ENCODE data around the gene MCM9. TPM values are rescaled to one million over a fixed set of nuclear protein-coding genes. Genes with fewer than 3 reads are reported as not detected.

MCM9 gene
- total and polyA plus RNA-seq, 12 donors = 3.1 to 20.5 (median 14.5) TPM

DNA sequence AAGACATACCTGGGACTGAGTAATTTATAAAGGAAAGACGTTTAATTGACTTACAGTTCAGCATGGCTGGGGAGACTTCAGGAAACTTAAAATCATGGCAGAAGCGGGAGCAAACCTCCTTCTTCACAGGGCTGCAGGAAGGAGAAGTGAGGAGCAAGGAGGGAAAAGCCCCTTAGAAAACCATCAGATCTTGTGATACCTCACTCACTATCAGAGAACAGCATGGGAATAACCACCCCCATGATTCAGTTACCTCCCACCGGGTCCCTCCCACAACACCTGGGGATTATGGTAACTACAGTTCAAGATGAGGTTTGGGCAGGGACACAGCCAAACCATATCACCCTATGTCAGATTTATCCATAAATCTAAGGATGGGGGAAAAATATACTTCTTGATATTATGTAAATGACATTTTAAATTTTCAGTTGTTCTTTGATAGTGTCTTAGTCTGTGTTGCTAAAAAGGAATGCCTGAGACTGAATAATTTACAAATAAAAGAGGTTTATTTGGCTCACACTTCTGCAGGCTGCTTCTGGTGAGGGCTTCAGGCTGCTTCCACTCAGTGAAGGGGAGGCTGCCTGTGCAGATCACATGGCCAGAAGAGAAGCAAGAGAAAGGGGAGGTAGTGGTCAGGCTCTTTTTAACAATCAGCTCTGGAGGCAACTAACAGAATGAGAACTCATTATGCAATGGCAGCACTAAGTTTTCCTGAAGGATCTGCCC, 1.2 kb upstream of the MCM9 start:
- Histone ChIP-seq H3K27ac (peak overlapping the region in 2 of 5 donors; percentile 95), H3K4me1 (replicated peaks in 1 of 2) (peaks cover 5 to 22% of the 10 kb centered on the region in 2 donors), H3K9me3 (replicated peaks in 1 of 3) (no peaks in the 10 kb centered on the region), H3K27me3 (no peaks in the 10 kb centered on the region), H3K4me3 (no peak overlapping the region), H3K36me3 (replicated peaks in 1 of 2) (no peaks in the 10 kb centered on the region)
- intact Hi-C loops (cut with DNase I) = no loop called here
- DNase-seq = no peak
- WGBS, 4 donors = 67 to 83% (median 79%) methylated on average over 3 of the region's 3 CpGs
- TF ChIP-seq, protein P1, sequence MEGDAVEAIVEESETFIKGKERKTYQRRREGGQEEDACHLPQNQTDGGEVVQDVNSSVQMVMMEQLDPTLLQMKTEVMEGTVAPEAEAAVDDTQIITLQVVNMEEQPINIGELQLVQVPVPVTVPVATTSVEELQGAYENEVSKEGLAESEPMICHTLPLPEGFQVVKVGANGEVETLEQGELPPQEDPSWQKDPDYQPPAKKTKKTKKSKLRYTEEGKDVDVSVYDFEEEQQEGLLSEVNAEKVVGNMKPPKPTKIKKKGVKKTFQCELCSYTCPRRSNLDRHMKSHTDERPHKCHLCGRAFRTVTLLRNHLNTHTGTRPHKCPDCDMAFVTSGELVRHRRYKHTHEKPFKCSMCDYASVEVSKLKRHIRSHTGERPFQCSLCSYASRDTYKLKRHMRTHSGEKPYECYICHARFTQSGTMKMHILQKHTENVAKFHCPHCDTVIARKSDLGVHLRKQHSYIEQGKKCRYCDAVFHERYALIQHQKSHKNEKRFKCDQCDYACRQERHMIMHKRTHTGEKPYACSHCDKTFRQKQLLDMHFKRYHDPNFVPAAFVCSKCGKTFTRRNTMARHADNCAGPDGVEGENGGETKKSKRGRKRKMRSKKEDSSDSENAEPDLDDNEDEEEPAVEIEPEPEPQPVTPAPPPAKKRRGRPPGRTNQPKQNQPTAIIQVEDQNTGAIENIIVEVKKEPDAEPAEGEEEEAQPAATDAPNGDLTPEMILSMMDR (IDR thresholded peaks at IDR 0.05) = no peak
- TF ChIP-seq POLR2A (IDR thresholded peaks at IDR 0.05) = no peak

DNA sequence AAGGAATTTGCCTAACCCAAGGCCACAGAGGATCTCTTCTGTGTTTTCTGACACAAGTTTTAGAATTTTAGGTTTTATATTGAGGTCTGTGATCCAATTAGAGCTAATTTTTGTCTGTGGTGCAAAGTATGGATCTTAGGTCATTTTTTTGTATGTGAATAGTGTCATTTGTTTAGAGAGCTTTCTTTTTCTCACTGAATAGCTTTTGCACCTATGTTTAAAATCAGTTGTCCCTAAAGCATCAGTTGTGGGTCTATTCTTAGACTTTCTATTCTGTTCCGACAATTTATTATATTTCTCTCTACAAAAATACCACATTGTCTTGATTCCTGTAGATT, 341 bp upstream of the MCM9 start:
- H3K4me1 ChIP-seq (replicated peaks in 1 of 2) = peaks cover 5 to 22% of the 10 kb centered on the region in 2 donors
- no peak for TF ChIP-seq POLR2A (IDR thresholded peaks at IDR 0.05)
- TF ChIP-seq, protein P1 (IDR thresholded peaks at IDR 0.05) = no peak
- H3K9me3 ChIP-seq (replicated peaks in 1 of 3) = no peaks in the 10 kb centered on the region
- peak overlapping the region in 3 of 4 donors; percentile 77 to 96 (median 81) for H3K4me3 ChIP-seq
- no peak for DNase-seq
- peaks cover 0 to 7% of the 10 kb centered on the region in 2 donors for H3K36me3 ChIP-seq (replicated peaks in 1 of 2)
- peak overlapping the region; percentile 89 to 96 (median 95) for H3K27ac ChIP-seq
- intact Hi-C loops (cut with DNase I) = no loop called here
- no peaks in the 10 kb centered on the region for H3K27me3 ChIP-seq
- WGBS, 4 donors = 5 to 21% (median 13%) methylated on average over 1 of the region's 1 CpG

DNA sequence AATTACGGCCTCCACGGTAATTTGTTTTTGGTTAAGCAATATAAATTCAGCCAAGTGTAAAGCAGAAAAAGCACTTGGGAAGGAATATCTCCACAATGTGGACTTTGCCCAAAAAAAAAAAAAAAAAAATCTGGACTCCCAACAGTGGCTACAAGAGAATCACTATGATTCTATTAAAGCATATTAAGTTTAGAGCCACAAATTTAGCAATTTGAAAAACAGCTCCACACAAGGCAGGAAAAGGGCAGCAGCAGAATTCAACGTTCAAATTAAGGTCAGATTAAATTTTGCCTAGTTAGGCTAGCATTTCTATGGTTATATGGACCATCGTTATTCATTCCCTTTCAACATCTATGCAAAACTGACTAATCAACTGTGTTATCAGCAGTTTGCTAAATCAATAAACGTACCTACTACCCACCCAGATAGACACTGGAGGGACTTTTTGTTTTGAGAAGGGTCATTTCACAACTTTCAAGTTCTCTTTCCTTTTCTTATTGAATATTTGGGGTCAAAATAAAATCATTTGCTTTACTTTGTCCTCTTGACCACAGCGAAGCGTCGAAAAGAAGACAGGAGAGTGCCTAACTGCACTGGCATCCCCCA, 1.0 kb downstream of the MCM9 start:
- peaks cover 0 to 15% of the 10 kb centered on the region in 2 donors for H3K36me3 ChIP-seq (replicated peaks in 1 of 2)
- peak overlapping the region; percentile 76 to 96 (median 79) for H3K4me3 ChIP-seq
- intact Hi-C loops (cut with DNase I) = no loop called here
- no peak for TF ChIP-seq POLR2A (IDR thresholded peaks at IDR 0.05)
- TF ChIP-seq, protein P1 (IDR thresholded peaks at IDR 0.05) = no peak
- H3K27me3 ChIP-seq = no peaks in the 10 kb centered on the region
- H3K9me3 ChIP-seq (replicated peaks in 1 of 3) = no peaks in the 10 kb centered on the region
- DNase-seq = no peak
- WGBS, 4 donors = 20 to 24% (median 22%) methylated on average over 8 of the region's 8 CpGs
- peak overlapping the region in 3 of 5 donors; percentile 91 to 95 (median 95) for H3K27ac ChIP-seq
- peaks cover 5 to 22% of the 10 kb centered on the region in 2 donors for H3K4me1 ChIP-seq (replicated peaks in 1 of 2)

GRCh38 chr6:118932421-118932820, 2.5 kb downstream of the MCM9 start:
- peaks cover 0 to 15% of the 10 kb centered on the region in 2 donors for H3K36me3 ChIP-seq (replicated peaks in 1 of 2)
- DNase-seq = no peak
- no peak overlapping the region for H3K27ac ChIP-seq
- no peak overlapping the region for H3K4me3 ChIP-seq
- no peak for TF ChIP-seq POLR2A (IDR thresholded peaks at IDR 0.05)
- TF ChIP-seq, protein P1 (IDR thresholded peaks at IDR 0.05) = no peak
- H3K9me3 ChIP-seq (replicated peaks in 1 of 3) = no peaks in the 10 kb centered on the region
- H3K4me1 ChIP-seq (replicated peaks in 1 of 2) = peaks cover 5 to 22% of the 10 kb centered on the region in 2 donors
- no peaks in the 10 kb centered on the region for H3K27me3 ChIP-seq
- intact Hi-C loops (cut with DNase I) = no loop called here
- 49 to 57% (median 52%) methylated on average over 2 of the region's 2 CpGs for WGBS, 4 donors

Data from adrenal gland (tissue), 12 donors.